Pons (tissue), 1 donor: ENCODE data around the gene GPT2.

Source experiments
- DNase-seq: peaks from one replicate; pipeline ENCODE4 v3.0.0-alpha.2; 2016; ENCODE audit warnings: low spot score

Gene GPT2

DNA sequence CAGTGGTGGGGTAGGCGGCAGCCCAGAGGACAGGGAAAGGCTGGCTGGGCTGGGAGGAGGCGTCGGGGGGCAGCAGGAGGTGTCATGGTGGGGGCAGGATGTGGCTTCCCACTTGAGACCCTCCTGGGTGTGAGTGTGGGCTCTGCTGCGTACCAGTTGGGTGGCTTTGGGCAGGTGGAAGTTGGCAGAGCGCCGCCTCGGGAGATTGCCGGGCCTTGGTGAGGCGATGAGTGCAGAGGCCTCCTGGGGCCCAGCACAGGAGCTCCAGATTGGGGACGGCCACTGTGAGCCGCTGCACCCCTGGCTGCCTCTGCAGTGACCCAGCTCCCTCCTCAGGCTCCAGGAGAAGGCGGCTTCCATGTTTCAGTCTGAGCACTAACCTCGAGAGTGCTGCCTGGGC lies 13.8 kb downstream of the GPT2 start:
- DNase-seq: no peak

DNA sequence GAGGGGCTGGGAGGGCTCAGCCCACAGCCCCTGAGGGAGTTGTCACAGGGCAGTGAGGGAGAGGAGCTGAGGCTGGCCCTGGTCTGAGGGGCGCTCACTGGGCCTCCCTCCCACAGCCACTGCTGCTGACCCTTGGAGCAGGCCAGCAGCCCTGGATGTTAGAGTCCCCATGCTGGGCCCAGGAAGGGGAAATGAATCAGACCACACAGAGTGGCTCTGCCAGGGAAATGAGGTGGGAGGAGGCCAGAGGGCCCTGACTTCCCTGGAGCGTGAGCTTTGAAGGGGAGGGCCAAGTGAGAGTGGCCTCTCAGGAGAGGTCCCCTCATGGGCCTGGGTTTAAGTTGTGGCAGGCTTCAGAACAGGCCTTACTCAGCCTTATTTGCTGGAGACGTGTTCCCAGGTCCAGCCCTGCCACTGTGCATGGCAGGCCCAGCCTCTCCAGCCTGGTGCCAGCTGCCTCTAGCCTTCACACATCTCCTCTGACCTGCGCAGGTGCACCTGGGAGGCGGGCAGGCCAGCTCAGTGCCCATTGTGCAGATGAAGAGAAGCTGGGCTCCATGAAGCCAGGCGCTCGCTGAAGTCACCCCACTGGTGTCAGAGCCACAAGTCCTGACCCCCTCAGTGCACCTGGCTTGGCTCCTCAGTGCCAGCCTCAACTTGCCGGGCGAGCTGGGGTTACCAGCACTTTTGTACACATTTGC lies 15.4 kb downstream of the GPT2 start:
- no peak for DNase-seq

DNA sequence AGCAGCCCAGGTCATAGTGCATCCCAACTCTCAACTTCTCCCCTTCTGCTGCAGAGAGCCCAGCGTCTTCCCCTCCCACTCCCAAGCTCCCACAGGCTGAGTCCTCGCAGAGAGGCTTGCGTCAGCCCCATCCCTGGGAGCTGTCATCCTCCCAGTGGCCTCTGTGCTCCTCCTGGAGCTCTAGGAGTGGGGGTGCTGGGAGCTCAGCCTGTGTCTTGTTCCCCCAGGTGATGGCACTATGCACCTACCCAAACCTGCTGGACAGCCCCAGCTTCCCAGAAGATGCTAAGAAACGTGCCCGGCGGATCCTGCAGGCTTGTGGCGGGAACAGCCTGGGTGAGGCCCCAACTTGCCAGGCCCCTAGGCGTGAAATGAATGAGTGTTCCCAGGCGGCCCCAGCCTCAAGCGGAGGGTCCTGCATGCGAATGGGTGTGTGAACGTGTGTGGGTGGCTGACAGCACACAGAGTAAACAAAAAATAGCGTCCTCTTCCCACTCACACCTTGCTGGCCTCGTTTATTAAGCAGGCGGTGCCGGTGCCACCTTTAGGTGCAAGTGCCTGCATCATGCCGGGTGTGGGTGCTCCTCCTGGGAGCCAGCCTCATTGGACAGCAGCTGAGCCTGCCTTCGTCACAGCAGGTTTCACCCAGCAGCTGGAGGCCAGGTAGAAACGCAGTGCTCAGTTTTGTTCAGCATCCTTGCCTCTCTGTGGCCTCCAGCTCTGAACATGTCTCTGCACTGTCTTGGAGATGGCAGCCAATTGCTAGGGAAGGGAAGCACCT lies 16.5 kb downstream of the GPT2 start:
- DNase-seq: no peak

DNA sequence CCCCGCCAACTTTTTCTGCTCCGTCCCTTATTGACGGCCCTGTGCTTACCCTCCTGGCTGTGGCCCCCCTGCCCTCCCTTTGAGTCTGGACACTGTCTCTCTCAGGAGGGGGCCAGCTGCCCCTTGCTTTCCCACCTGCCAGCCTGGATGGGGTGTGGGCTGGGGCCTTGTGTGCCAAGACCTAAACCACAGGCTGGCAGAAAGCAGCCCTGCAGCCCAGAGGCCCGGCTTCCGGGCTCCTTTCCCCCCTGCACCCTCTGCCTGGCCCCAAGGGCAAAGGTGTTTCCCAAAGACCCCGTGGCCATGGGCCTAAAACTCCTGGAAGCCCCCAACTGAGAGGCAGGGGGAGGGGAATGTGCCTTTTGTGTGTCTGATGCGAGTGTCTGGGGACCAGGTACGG lies 17.5 kb downstream of the GPT2 start:
- DNase-seq: no peak

DNA sequence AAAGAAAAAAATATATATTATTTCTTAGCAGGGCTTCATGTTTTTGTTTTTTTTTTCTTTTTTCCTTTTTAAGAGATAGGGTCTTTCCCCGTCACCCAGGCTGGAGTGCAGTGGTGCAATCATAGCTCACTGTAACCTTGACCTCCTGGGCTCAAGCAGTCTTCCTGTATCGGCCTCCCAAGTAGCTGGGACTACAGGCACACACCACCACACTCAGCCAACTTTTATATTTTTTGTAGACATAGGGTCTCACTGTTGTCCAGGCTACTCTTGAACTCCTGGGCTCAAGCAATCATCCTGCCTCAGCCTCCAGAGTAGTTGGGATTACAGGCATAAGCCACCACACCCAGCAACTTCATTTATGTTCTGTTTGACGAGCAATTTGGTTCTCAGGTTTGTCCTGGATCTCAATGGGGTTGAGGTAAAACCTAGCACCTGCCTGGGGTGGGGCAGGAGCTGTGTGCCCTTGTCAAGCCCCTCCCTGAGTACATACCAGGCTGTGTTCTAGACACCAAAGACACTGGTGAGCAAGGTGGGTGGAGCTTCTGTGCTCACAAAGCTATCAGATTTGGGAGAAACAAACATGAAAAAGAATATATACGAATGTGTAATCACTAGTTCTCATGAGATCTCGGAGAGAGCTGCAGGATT lies 19.2 kb downstream of the GPT2 start:
- DNase-seq: no peak

DNA sequence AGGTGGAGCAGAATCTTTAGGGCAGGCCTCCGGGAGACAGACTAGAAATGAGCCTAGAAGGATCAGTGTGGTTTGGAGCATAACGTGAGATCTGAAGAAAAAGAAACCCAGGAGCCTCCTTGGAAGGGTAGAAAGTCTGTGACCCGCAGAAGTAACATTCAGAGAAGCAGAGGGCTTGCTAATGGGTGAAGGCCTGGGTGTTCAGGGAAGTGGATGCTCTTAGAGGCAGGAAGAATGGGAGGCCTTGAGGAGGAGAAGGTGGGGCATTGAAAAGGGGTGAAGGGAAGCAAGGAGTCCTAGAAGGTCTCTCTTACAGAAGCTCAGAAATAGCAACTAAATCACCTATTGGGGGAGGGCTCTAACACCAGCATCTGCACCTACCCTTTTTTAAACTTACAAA lies 20.3 kb downstream of the GPT2 start:
- DNase-seq: no peak

DNA sequence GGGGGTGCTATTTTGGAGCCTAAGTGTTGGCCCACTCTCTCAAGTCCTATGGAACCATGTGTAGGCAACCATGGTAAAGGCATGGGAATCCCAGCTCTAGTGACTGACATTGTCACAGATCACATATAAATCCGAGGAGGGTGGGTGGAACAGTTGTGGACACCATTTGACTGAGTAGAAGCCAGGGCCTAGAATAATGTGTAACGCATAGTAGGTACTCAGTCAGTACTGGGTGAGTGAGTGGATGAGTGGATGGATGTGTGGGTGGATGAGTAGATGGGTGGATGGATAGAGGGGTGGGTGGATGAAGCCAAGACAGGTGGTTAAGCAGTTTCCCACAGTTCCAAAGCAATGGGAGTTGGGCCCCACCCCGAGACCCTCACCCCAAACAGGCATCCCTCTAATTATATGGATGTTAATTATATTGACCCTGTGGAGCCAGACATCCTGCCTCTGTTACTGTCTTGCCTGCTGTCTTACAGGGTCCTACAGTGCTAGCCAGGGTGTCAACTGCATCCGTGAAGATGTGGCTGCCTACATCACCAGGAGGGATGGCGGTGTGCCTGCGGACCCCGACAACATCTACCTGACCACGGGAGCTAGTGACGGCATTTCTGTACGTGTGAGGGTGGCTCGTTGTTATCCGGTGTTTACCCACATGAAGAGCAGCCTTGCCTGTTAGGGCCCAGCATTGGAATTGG lies 22.3 kb downstream of the GPT2 start:
- no peak for DNase-seq

DNA sequence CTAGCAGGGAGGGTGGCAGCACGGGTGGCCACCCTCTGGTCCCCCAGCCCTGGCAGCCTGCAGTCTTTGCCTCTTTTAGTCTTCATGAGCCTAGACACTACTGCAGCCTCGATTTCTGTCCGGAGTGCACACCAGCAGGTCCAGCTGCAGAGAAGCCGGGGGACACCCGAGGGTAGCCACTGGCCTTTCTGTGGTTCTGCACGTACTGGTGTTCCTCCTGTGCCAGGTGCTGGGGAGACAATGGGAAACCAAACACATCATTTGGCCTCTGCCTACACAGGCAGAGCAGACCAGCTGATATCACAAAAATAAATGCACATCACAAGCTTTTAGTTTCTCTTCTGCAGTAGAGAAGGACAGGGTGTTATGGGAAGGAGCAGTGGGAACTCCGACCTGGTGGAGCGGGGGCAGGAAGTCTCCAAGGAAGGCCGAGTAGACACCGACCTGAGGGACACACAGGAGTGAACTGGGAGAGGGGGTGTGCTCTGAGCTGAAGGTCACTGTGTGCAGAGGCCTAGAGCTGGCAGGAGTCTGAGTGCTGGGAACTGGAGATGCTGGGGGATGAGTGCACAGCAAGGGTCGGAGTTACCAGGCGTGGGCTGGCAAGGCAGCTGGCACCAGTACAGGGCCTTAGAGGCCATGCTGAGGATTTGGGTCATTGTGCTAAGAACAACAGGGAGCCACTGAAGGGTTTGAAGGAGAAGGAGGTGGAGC lies 23.1 kb downstream of the GPT2 start:
- no peak for DNase-seq

DNA sequence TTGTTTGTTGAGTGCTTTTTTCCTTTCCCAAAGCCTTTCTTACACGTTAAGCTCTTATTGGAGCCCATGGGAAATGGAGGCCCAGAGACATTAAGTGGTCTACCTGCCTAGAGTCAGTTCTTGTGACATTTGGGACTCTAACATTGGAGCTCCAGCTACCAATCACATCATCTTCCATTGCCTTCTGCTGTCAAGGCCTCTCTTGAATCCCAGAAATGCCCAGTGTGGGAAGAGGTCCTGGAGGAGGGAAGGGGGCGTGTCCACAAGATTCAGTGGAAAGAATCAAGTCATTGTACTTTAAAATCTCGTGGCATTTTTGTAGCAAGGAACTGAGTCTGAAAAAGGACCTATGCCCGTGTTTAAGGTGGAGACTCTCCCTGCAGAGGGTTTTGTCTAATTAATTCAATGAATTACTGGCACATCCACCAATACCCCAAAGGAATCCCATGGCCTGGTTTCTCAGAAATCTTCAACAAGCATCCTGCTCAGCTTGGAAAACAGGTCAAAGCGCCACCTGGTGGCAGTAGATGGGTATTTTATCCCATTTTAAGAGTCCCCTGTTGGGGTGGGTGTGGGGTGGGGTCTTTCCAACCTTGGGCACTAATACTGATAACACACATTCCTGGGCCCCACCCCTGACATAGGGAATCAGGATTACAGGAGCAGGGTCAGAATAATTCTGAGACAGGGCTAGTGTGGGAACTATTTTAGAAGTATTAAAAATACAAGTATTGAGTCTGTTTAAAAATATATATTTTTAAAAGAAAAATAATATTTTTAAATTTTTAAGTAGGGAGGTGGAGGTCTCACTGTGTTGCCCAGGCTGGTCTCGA lies 24.6 kb downstream of the GPT2 start:
- peak; percentile 84 for DNase-seq

DNA sequence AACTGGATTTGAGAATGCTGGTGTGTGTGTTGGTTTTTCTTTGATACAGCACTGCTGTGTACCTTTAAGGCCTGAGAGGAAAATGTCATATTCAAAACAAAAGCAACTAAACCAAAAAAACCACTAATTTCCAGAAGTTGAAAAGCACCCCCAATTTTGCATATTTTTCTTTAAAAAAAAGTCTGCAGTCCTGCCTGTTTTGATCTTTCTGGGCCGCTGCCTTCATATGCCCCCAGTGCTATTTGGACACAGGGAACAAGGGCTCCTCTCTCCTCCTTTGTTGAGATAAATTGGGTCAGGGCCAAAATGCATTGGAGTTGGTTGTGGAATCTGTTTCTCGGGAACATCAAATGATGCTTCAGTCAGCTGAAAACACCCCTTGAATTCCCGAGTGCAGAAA lies 26.9 kb downstream of the GPT2 start:
- DNase-seq: peak; percentile 96

DNA sequence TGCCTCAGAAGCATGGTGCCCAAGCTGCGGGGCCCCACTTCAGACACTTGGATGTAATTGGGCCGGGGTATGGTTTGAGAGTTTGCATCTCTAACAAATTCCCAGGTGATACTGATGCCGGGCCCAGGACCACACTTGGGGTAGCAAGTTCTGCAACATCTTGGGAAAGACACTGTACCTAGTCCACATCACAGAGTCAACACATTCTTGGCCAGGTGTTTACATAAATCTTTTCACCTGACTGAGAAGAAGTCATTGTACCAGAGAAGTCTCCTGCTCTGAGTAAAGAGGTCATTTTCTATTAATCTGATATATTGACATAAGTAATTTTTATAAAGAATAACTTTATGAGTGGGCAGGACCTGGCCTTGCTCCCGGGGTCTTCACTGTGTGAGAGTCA lies 27.5 kb downstream of the GPT2 start:
- no peak for DNase-seq

DNA sequence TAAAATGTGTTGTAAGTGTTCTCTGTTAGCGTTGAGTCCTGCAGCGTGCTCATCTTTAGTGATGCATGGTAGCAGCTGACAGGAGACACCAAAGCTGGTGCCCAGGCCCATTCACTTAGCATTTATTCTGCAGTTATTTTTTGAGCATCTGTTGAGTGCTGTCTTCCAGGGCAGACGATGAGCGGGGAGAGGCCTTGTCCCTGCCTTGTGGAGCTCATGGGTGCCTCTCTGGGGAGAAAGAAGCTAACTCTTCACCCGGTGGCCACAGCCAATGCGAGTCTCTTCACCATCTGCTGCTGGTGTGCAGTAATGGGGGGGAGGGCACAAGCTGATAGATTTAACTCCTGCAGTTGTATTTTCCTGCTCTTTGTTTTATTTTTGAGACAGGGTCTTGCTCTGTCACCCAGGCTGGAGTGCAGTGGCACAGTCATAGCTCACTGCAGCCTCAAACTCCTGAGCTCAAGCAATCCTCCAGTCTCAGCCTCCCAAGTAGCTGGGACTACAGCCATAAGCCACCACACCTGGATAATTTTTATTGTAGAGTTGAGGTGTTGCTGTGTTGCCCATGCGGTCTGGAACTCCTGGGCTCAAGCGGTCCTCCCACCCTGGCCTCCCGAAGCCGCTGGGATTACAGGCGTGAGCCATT lies 30.5 kb downstream of the GPT2 start:
- no peak for DNase-seq

DNA sequence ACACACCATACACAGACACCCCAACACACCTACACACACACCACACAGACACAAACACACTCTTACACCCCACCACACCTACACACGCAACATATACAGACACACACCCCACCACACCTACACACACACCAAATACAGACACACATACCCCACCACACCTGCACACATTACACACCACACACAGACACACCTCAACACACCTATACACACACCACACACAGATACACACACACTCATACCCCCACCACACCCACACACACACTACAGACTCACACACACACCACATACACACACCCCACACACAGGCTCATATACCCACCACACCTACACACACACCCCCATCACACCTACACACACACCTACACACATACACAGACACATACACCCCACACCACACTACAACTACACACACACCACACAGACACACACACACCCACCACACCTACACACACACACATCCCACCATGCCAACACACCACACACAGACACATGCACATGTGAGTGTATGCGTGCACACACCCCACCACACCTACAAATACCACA lies 31.4 kb downstream of the GPT2 start:
- DNase-seq: no peak

DNA sequence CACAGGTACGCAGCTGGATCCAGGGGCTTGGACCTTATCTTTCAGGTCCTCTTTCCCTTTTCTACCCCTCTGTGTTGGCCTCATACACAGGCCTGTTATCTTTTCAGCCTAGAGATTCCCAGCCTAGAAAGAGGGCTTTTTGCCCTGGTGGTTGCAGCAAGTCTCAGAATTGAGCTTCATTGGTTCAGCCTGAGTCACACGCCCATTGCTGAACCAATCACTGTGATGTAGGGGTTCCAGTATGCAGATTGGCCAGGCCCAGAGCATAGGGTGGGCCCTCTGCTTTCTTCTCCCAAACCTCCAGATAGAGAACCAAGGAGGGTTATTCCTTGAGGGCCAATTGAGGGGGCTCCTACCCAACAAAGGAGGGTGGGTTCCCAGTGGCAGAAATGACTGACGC lies 32.8 kb downstream of the GPT2 start:
- no peak for DNase-seq

DNA sequence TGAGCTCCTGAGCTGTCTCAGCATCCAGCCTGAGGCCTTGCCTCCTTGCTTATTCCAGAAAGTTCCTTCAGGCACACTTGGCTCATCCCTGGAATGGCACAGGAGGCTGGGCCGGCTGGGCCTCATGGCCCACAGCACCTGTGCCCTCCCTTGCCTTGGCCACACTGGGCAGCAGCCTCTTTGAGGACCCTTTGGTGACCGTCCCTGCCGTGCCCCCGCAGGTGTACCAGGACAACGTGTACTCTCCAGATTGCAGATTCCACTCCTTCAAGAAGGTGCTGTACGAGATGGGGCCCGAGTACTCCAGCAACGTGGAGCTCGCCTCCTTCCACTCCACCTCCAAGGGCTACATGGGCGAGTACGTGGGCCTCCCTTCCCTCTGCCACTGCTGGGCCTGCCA lies 34.2 kb downstream of the GPT2 start:
- DNase-seq: no peak

DNA sequence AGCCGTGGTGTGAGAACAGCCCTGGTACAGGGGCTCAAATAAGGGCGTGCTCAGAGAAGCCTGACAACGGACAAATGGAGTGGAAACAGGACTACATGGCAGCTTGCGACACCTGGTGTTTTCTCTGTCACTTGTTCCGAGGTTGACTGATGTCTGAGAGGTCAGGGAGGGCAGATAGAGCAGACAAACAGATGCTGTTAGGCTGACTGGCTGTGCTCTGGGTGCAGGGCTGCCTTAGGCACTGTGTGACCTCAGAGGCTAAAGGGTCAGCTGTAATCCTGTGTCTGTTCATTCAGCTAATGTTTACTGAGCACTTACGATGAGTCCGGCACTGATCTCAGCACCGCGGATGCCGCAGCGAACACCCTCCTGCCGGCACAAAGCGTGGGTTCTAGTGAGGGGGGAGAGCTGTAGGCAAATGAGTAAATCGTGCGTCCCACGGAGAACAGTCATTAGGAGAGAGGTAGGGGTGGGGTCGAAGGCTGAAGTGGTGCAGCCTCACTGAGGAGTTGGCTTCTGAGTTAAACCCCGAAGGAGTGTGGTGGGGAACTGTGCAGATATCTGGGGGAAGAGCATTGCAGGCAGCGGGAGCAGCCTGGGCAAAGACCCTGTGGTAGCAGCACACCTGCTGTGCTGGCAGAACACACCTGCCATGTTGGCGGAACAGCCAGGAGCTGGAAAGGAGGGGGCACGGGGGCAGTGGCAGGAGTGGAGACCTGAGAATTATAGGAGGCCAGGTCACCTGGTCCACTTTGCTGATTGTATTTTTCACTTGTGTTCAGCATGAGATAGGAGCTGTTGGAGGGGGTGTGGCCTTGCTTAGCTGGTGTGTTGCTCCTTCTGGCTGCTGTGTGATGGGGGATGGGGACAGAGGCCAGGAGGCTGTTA lies 35.0 kb downstream of the GPT2 start:
- peak; percentile 49 for DNase-seq

DNA sequence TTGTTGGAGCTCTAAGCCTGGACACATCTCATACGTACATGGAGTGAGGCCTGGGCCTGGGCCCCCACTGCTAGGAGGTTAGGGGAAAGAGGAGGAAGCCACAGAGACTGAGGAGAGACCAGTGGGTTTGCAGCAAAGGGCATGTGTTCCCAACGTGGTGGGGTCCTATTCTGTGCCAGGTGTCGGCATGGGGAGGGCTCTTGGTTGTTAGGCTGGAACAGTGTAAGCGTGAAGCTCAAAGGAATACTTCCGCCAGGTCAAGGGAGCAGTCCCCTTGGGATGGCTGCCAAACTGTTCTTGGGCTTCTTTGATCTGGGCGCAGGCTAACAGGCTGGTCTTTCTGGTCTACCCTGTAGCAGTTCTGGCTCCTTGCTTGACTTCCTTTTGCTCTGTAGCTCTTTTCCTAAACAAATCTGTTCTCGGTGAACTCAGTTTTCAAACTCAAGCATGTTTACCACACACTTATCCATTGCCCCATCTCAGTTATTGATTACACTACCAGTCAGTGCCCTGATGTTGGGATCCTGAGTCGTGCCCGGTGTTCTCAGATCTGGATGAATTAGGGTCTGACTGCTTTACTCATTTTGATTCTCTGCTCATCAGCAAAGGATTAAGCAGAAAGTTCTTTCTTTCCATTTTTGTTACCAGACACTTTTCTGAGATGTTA lies 36.4 kb downstream of the GPT2 start:
- no peak for DNase-seq

DNA sequence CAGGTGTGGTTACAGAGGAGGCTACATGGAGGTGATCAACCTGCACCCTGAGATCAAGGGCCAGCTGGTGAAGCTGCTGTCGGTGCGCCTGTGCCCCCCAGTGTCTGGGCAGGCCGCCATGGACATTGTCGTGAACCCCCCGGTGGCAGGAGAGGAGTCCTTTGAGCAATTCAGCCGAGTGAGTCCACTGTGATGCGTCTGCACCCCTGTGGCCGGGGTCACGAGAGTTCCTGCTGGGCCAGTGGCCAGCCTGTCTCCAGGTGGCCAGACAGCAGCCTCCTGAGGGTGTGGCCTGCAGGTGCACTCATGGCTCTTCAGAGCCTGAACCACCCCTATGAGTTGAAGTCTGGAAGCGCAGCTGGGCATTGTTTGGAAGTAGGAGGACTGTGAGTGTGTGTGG lies 38.1 kb downstream of the GPT2 start:
- DNase-seq: no peak
